Right kidney (tissue), 1 donor: ENCODE measurements around the gene PRR18.
A peak's percentile ranks its signal among the peaks of the same experiment; 100 is the strongest.

Experiments used
- DNase-seq: peaks from one replicate; pipeline ENCODE4 v3.0.0-alpha.2; 2016

PRR18 gene

GRCh38 chr6:166333172-166333995 is 25.2 kb upstream of the PRR18 start:
- DNase-seq, result no peak

DNA sequence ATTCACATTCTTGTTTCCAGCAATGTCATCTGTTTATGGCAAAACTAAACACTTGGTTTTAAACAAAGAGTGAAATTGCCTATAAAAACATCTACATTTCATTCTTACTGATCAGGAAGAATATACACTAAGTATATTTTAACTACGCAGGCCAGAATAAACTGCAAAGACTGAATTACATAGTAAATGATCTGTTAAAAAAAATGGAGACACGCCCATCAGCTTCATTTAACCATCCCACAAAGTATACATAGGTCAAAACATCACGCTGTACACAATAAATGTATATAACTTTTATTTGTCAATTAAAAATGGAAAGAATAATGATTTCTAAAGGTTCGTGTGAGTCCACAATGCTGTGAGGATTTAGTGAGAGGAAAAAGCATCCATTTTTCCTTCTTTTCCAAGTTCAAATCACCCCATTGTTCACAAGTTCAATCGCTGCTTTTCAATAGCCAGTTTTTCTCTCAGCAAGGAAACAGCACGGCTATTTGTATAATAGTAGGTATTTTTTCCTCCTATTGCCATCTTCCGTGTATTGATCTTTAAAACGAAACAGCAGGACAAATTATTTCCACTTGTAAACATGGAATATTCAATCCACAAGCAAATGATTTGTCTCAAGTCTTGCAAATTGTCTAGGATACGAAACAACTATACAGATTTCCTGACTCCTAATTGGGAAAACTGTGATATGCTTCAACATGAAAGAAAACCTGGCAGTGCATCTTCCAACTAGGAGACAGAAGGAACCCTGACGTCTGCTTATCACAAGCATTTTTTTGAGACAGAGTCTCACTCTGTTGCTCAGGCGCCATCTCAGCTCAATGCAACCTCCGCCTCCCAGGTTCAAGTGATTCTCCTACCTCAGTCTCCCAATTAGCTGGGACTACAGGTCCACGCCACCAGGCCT is 23.6 kb upstream of the PRR18 start:
- DNase-seq, result no peak

DNA sequence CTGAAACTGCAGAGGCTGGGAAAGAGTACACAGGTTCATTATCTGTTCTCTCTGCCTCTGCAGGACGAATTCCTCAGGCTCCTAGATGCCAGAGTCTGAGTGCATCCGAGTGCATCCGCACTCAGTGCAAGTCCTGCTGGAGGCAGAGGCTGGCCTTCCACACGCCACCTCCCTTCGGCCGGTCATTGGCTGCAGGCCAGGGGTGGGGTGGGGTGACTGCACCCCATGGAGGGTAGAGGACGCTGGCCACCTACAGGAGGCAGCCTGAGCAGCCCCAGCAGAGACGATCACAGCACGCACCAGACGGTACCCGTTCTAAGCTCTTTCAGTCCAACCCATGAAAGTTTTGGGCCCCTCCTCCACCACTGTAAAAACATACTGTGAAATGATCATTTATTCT is 22.4 kb upstream of the PRR18 start:
- no peak for DNase-seq

DNA sequence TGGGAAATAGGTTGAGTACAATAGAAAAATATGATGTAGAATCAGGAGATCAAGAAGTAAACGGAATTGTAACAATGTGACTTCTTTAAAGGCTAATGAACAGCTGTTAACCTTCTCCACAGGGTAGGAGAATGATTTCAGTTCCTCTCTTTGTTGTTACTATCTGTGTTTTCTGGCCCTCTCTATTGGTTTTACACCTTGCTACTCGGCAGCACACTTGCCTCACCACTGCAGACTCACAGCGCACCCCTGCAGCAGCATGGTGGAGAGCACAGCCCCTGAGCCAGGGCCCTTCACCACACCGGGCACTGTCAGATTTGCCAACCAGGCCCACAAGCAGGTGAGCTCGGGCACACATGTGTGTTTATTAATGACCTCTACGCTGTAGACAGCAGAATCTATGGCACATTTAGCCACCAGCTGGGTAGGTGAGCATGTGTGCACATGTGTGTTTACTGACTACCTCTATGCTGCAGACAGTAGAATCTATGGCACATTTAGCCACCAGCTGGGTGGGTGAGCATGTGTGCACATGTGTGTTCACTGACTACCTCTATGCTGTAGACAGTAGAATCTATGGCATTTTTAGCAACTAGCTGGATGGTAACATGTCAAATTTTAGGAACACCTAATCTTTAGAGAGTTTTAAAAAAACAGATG is 17.3 kb upstream of the PRR18 start:
- no peak for DNase-seq

DNA sequence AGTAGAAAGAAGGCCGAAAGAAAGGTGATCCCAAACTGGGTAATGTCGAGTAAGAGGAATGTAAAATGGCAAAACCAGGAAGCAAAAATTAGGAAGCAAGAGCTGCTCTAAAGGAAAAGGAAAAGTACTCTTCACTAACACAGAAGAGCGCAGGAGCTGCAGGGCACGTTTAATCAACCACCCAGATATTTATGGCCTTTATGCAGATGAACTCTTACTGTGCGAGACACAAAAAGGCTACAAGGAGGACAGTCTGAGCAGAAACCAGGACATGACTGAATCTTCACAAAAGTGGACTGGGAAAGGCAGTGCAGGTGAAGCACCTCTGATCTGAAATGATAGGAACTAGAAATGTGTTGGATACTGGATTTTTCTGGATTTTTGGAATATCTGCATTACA is 15.2 kb upstream of the PRR18 start:
- DNase-seq, result no peak

- DNase-seq, result peak; percentile 9
These were observed 10.7 kb upstream of the PRR18 start for GRCh38 chr6:166318649-166319600.

DNA sequence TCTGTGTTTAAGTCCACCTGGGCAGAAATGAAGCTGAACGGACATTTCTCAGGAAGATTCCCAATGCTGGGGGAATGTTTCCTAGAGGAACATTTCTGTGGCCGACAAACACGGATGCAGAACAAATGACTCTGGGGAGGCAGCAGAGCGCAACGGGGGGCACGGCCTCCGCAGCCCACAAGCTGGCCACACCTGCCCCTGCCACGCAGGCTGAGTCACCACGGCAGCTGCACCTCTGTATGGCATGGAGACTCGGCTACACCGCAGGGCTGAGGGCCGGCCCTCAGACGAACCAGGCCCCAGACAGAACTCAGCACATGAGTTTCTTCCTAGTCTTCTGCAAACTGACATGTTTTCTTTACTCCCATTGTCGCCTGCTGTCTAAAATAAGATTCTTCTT is 10.0 kb upstream of the PRR18 start:
- peak; percentile 37 for DNase-seq

DNA sequence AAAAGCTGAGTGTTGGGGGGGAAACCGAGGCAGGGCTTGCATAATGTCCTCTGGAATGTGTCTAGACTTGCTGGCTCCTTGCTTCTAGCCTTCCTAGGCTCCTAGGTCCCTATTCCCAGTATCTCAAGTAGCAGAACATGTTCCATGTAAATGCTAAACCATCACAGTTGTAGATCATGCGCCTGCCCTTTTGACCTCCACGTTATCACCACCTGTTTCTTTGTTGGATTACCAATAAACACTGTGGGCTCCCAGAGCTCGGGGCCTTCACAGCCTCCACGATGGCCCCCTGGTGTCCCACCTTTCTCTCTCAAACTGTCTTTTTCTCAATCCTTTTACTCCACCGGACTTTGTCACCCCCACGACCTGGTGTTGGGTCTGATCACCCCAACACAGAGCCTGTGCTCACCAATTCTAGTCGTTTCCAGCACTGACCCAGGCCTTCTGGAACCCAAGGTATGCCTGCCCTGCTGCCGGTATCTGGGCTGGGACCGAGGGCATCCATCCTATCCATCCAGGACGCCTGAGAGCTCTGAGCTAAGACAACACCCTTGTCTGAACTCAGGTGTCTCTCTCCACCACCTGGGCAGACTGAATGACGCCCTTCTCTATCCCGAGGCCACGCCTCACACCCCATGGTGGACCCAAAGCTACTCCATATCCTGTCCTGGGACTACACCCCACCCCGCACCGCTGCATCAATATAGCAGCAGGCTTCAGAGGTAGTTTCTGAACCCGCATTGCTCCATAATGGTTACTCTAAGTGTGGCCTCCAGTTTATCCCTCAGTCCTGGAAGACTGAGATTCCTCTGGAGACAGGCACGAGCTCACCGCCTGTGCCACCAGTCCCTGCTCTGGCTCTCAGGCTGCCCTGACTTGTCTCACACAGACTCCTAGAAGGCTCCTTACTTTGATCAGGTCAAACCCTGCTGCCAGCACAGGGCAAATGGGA is 9.3 kb upstream of the PRR18 start:
- no peak for DNase-seq

DNA sequence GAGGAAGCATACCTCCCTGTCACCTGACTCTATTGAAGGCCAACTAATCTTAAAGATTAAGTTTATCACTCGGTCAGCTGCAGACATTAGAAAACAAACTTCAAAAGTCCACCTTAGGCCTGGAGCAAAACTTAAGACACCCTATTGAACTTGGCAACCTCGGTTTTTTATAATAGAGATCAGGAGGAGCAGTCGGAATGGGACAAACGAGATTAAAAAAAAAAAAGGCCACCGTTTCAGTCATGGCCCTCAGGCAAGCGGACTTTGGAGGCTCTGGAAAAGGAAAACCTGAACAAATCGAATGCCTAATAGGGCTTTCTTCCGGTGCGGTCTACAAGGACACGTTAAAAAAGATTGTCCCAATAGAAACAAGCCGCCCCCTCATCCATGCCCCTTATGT is 7.2 kb upstream of the PRR18 start:
- no peak for DNase-seq

- no peak for DNase-seq
These were observed 6.3 kb upstream of the PRR18 start for GRCh38 chr6:166314454-166314853.

DNA sequence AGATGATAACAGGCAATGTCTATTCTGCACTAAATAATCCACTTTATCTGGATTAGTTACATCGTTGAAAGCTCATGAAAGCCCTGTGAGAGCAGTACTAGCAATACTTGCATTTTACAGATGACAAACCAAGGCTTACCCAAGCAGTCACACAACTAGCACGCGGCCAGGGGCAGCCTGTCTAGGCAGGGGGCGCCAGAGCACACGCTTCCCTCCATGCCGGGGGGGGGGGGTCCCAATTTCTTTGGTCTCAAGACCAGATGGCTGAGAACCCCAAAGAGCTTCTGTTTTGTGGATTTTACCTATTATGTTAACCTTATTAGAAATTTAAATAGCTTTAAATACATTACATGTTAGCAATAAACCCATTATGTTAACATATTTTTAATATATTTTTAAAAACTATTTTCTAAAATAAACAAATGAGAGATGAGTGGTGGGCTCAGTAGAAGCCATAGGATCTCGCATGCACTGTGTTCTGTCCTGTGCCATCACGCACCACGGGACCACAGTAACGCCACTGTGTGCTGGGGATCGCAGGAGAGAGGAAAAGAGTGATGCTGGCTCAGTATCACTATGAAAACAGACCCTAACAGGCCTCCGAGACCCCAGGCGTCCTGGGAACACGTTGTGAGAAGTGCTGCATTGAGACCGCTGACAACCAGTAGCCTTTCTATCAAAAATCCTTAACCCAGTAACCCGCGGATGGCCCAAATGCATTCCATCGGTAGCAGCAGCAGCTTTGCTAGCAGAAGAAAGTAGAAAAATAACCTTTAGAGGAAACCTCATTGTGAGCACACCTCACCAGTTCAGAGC is 5.3 kb upstream of the PRR18 start:
- no peak for DNase-seq

DNA sequence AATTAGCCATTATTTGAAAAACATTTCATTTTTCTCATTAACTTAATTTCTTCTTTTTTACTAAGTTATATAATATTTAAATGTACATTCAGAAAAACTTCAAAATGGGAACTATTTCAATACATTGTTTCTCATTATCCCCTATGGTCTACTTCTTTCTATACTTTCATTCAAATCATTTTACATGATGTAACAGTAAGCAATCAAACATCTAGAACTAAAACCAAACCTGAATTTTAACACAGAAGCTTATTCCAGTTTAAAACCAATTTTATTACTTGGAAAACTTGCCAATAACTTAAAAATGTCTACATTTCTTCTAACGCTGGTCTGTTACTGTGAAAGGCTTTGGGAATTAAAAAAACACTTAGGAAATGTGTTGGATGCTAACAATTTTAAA is 4.6 kb upstream of the PRR18 start:
- DNase-seq, result no peak

DNA sequence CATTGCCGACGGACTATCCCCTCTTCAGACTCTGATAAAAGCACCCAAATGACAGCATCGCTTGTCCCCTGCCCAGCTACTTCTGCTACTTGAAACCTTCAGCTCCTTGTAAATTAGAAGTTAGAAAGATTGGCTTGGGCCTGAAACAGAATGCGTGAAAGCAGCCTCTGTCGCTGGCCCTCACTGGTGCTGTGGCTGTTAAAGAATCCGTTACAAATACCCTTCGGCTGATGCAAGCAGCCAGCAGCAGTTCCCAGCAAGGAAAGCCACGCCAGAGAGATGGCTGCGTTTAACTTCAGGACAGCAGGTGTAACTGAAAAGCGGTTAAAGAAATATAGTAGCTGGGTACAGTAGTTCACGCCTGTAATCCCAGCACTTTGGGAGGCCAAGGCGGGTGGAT is 2.4 kb upstream of the PRR18 start:
- DNase-seq, result no peak

DNA sequence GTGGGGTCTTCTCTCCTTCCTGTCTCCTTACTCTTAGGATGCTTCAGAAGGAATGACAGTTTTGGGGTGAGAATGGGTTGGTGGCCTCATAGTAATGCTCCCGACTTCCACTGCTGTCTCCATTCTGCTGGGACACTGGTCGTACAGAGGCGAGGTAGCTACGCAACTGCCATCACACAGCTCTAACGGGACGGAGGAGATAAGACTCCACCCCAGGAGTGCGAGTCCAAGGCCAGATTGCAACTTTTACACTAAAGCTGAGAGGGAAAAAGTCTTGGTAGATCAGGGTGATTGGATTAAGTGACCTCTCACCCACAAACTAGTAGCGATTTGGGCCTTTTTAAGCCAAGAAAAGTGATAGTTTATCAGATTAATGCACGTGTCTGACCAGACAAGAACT is 1.8 kb upstream of the PRR18 start:
- DNase-seq, result no peak

DNA sequence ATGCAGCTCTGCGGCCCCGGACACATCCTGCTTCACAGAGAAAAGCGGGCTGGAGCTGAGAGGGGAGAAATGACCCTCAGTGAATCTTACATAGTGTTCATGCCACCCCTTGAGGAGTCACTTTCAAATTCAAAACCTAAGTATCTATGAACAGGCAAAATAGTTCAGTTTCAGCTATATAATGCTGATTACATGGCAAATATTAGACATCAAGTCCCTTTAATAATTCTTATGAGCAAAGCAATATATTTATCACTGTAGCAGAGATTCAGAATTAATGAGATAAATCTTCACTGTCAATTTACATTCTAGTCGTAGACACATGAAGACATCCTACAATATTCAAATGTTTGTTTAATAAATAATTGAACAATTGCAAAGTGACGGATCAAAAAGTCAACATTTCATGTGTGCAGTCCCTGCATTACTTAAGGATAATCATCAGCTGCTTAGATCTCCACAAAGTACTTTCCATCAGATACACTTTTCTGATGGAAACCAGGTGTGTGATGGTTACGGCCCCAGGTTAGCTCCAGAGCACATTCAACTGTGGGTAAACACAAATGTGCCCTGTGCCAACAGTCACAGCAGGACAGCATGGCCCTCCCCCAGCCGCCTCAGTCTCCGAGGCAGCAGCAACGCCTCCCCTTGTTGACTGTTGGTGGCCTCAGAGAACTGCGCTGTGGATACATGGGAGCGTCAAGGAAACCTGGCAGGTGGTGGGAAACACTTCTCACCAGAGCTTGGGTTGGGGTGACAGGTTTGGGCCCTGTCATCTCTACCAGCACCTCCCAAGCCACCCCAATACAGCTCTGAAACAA is 787 bp upstream of the PRR18 start:
- no peak for DNase-seq

- DNase-seq, result peak; percentile 69
These were observed 835 bp downstream of the PRR18 start for GRCh38 chr6:166307082-166308032.

DNA sequence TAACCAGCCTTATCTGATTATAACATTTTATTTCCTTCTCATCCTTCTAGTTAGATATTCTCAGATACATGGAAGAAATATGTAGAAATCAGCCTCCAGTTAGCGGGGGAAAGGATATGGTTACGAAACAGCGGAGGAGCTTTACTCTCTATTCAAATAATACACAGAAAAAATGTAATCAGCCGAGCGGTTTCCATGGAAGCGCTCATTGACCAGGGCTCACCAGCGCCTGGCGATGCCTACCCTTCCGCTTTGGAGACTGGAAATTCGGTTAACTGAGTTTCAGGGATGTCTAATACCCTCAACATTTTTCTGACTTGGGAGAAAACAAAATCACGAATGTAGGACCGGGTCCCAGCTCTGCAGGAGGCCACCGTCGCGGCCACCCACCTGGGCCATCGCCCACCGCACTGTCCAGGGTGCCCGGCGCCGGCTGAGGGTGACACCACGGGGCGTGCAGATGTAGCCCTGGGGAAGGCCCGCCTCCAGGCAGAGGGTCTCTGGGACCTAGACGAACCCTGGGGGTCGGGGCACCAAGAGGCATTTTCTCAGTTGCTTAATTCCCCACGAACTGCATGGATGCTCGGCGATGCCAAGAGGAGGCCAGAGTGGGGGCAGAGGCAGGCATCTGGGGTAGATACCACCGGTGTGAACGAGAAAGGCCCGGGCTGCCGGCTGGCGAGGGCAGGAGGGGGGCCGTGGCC is 1.7 kb downstream of the PRR18 start:
- DNase-seq, result peak; percentile 22
